A549 (cell line): ENCODE results near the gene ELF3. TPM values are rescaled to one million over a fixed set of nuclear protein-coding genes. Genes with fewer than 3 reads are reported as not detected.

Source experiments
- ATAC-seq, 2 experiments: fragments of 200-7000 bp in 1 of 2; fragments of >200 bp in 1 of 2; cut with Nextera tagmentation in 1 of 2; cut with Tn5 transposase in 1 of 2; 3 replicates each; pipeline versions ENCODE4 v1.8.0 to v1.9.1; 2018 to 2020; ENCODE audit warnings: mild to moderate bottlenecking in 1 of 2, moderate library complexity in 1 of 2
- CTCF ChIA-PET: fragments of 300-600 bp; sonication (Branson Sonifier 250); formaldehyde crosslinking; extraction: SDS; loops from one replicate; lab custom pipeline; 2021; ENCODE audit warnings: antibody characterized with exemption, inconsistent platforms; lab: Yijun Ruan, JAX
- POLR2A ChIA-PET: fragments of 350-600 bp; formaldehyde crosslinking; extraction: SDS; loops from one replicate; lab custom pipeline; 2021; ENCODE audit warnings: antibody characterized with exemption, inconsistent platforms; lab: Yijun Ruan, JAX
- DNase-seq, 2 experiments: peaks; one replicate each; pipeline versions ENCODE4 v3.0.0 to v3.0.0-alpha.2; 2011 to 2016; ENCODE audit warnings: low read depth in 1 of 2, low spot score in 1 of 2
- FAIRE-seq: peaks from 2 replicates; lab custom pipeline; 2011; peaks lifted over from hg19 to GRCh38; lab: Jason Lieb, UNC
- H3K27ac ChIP-seq, 2 experiments: fragments of >200 bp; sonication (Bioruptor Twin); formaldehyde crosslinking; 3 replicates each; pipeline ENCODE4 v1.5.1; 2016 to 2017
- H3K4me1 ChIP-seq: fragments of >200 bp; sonication (Bioruptor Twin); formaldehyde crosslinking; 3 replicates; pipeline ENCODE4 v1.6.1; 2016
- H3K4me2 ChIP-seq: fragments of >200 bp; sonication (Bioruptor Twin); formaldehyde crosslinking; 3 replicates; pipeline ENCODE4 v1.6.1; 2016
- H3K4me3 ChIP-seq: fragments of >200 bp; sonication (Bioruptor Twin); formaldehyde crosslinking; 3 replicates; pipeline ENCODE4 v1.5.1; 2016
- H3K9me3 ChIP-seq: fragments of >200 bp; sonication (Bioruptor Twin); formaldehyde crosslinking; 3 replicates; pipeline ENCODE4 v1.6.1; 2016
- BCL3 ChIP-seq: fragments of >200 bp; sonication (Bioruptor Twin); formaldehyde crosslinking; IDR thresholded peaks from 3 replicates; pipeline ENCODE4 v1.6.1; 2016
- CBX8 ChIP-seq: fragments of 200-600 bp; sonication (generic); IDR thresholded peaks from 2 replicates; pipeline ENCODE4 v1.6.1; 2016
- CEBPB ChIP-seq, 2 experiments: fragments of >200 bp in 1 of 2; sonication (Bioruptor Twin) in 1 of 2; formaldehyde crosslinking in 1 of 2; IDR thresholded peaks; 2 replicates each; pipeline ENCODE4 v1.6.1; 2012 to 2016
- CHD4 ChIP-seq: fragments of 200-600 bp; sonication (generic); IDR thresholded peaks from 2 replicates; pipeline ENCODE4 v1.6.1; 2016; ENCODE audit warnings: antibody characterized with exemption, mild to moderate bottlenecking, borderline replicate concordance
- CTCF ChIP-seq: fragments of >200 bp; sonication (Bioruptor Twin); formaldehyde crosslinking; IDR thresholded peaks from 3 replicates; pipeline ENCODE4 v1.5.1; 2016
- E2F6 ChIP-seq: IDR thresholded peaks from 2 replicates; pipeline ENCODE4 v1.6.1; 2012; ENCODE audit warnings: low read depth, borderline replicate concordance
- EHF ChIP-seq: fragments of 250-450 bp; sonication (Bioruptor Pico); IDR thresholded peaks from 2 replicates; pipeline ENCODE4 v1.5.0; 2020; ENCODE audit warnings: mild to moderate bottlenecking
- EHMT2 ChIP-seq: fragments of 200-600 bp; sonication (generic); IDR thresholded peaks from 2 replicates; pipeline ENCODE4 v1.6.1; 2016; ENCODE audit warnings: antibody characterized with exemption, low read depth, mild to moderate bottlenecking, moderate library complexity
- ELK1 ChIP-seq: fragments of 150-350 bp; IDR thresholded peaks from 2 replicates; pipeline ENCODE4 v1.6.1; 2014; ENCODE audit warnings: low read depth, mild to moderate bottlenecking, low read length
- EP300 ChIP-seq, 2 experiments: fragments of >200 bp; sonication (Bioruptor Twin); formaldehyde crosslinking; IDR thresholded peaks; 2 replicates in 1 of 2; 3 replicates in 1 of 2; pipeline ENCODE4 v1.6.1; 2016 to 2017
- ESRRA ChIP-seq: fragments of 150-350 bp; IDR thresholded peaks from 2 replicates; pipeline ENCODE4 v1.6.1; 2014; ENCODE audit warnings: mild to moderate bottlenecking, low read length, borderline replicate concordance
- FOSB ChIP-seq: fragments of 250-450 bp; sonication (Bioruptor Pico); IDR thresholded peaks from 2 replicates; pipeline ENCODE4 v1.5.0; 2020; ENCODE audit warnings: mild to moderate bottlenecking, moderate library complexity
- FOSL2 ChIP-seq, 2 experiments: fragments of 450-650 bp in 1 of 2; fragments of >200 bp in 1 of 2; sonication (Bioruptor Twin) in 1 of 2; formaldehyde crosslinking; IDR thresholded peaks; 2 replicates each; pipeline versions ENCODE4 v1.5.0 to v1.6.1; 2016 to 2020; ENCODE audit warnings: mild to moderate bottlenecking in 1 of 2, moderate library complexity in 1 of 2
- FOXS1 ChIP-seq: fragments of 250-450 bp; sonication (Bioruptor Pico); IDR thresholded peaks from 2 replicates; pipeline ENCODE4 v1.5.0; 2020; ENCODE audit warnings: mild to moderate bottlenecking, moderate library complexity
- HDAC2 ChIP-seq: fragments of 200-600 bp; sonication (generic); IDR thresholded peaks from 2 replicates; pipeline ENCODE4 v1.6.1; 2016
- HOXA7 ChIP-seq: fragments of 250-450 bp; sonication (Bioruptor Pico); IDR thresholded peaks from 2 replicates; pipeline ENCODE4 v1.5.0; 2020; ENCODE audit warnings: mild to moderate bottlenecking, moderate library complexity
- HOXB13 ChIP-seq: fragments of 250-450 bp; sonication (Bioruptor Pico); IDR thresholded peaks from 2 replicates; pipeline ENCODE4 v1.5.0; 2020; ENCODE audit warnings: low read depth, mild to moderate bottlenecking, moderate library complexity
- HOXB5 ChIP-seq: fragments of 250-450 bp; sonication (Bioruptor Pico); IDR thresholded peaks from 2 replicates; pipeline ENCODE4 v1.5.0; 2020; ENCODE audit warnings: mild to moderate bottlenecking, moderate library complexity
- JUNB ChIP-seq: fragments of >200 bp; sonication (Bioruptor Twin); formaldehyde crosslinking; IDR thresholded peaks from 2 replicates; pipeline ENCODE4 v1.6.1; 2016
- KDM1A ChIP-seq: fragments of 200-600 bp; sonication (generic); IDR thresholded peaks from 2 replicates; pipeline ENCODE4 v1.6.1; 2016; ENCODE audit warnings: low read depth, mild to moderate bottlenecking
- KDM5A ChIP-seq: fragments of 200-600 bp; sonication (generic); IDR thresholded peaks from 2 replicates; pipeline ENCODE4 v1.6.1; 2016; ENCODE audit warnings: antibody characterized with exemption, mild to moderate bottlenecking
- MAFK ChIP-seq: fragments of 450-650 bp; IDR thresholded peaks from 2 replicates; pipeline ENCODE4 v1.6.1; 2014; ENCODE audit not compliant: partially characterized antibody
- MAZ ChIP-seq: fragments of 150-350 bp; IDR thresholded peaks from 2 replicates; pipeline ENCODE4 v1.6.1; 2014; ENCODE audit warnings: antibody characterized with exemption, low read depth, low read length, borderline replicate concordance
- MYC ChIP-seq: IDR thresholded peaks from 2 replicates; pipeline ENCODE4 v1.6.1; 2012; ENCODE audit warnings: mild to moderate bottlenecking, inconsistent platforms, low read length, improper control_type of control experiment, borderline replicate concordance
- NFE2L2 ChIP-seq: fragments of 150-350 bp; conservative IDR thresholded peaks from 2 replicates; pipeline ENCODE4 v1.6.1; 2014; ENCODE audit warnings: low read length
- NR3C1 ChIP-seq: fragments of >200 bp; sonication (Bioruptor Twin); formaldehyde crosslinking; IDR thresholded peaks from 3 replicates; pipeline ENCODE4 v1.6.1; 2017
- PBX3 ChIP-seq: IDR thresholded peaks from 2 replicates; pipeline ENCODE4 v1.6.1; 2012
- PHF8 ChIP-seq: fragments of 200-600 bp; sonication (generic); IDR thresholded peaks from 2 replicates; pipeline ENCODE4 v1.6.1; 2016; ENCODE audit warnings: low read depth, mild to moderate bottlenecking, antibody characterized with exemption, moderate library complexity, borderline replicate concordance
- POLR2A ChIP-seq: IDR thresholded peaks from 2 replicates; pipeline ENCODE4 v1.6.1; 2012; ENCODE audit warnings: mild to moderate bottlenecking, low read length
- RAD21 ChIP-seq, 2 experiments: fragments of >200 bp in 1 of 2; sonication (Bioruptor Twin) in 1 of 2; formaldehyde crosslinking in 1 of 2; IDR thresholded peaks in 1 of 2; conservative IDR thresholded peaks in 1 of 2; 2 replicates in 1 of 2; 3 replicates in 1 of 2; pipeline ENCODE4 v1.6.1; 2012 to 2018; ENCODE audit warnings: inconsistent platforms in 1 of 2
- RCOR1 ChIP-seq: fragments of 150-350 bp; IDR thresholded peaks from 2 replicates; pipeline ENCODE4 v1.6.1; 2014; ENCODE audit warnings: antibody characterized with exemption, low read length, low read depth
- RNF2 ChIP-seq: fragments of 200-600 bp; sonication (generic); IDR thresholded peaks from 2 replicates; pipeline ENCODE4 v1.6.1; 2016; ENCODE audit warnings: low read depth, mild to moderate bottlenecking, antibody characterized with exemption, moderate library complexity, borderline replicate concordance
- ZC3H11A ChIP-seq: fragments of 450-650 bp; IDR thresholded peaks from 2 replicates; pipeline ENCODE4 v1.6.1; 2014; ENCODE audit warnings: antibody characterized with exemption, mild to moderate bottlenecking
- ZFP36 ChIP-seq: fragments of 450-650 bp; IDR thresholded peaks from 2 replicates; pipeline ENCODE4 v1.6.1; 2014; ENCODE audit warnings: borderline replicate concordance; ENCODE audit not compliant: partially characterized antibody
- ZSCAN20 ChIP-seq: fragments of 250-450 bp; sonication (Bioruptor Pico); IDR thresholded peaks from 2 replicates; pipeline ENCODE4 v1.8.0; 2022; ENCODE audit warnings: mild to moderate bottlenecking, moderate library complexity
- whole genome bisulfite sequencing: methylation state at CpG from one replicate; pipeline ENCODE4 v1.1.6; 2017; ENCODE audit errors: missing lambda C conversion rate; 5-methylcytosine and 5-hydroxymethylcytosine counted together
- polyA plus RNA-seq, 4 experiments: library from polyadenylated mRNA; depleted of rRNA in 3 of 4; stranded (reverse); fragments of >200 nt; fragmentation: RNase III in 1 of 4; extraction: RNeasy Plus Mini Kit Qiagen cat#74134 plus additional on column Dnase treatment in 1 of 4; gene quantifications; 2 replicates in 3 of 4; 3 replicates in 1 of 4; pipeline ENCODE4 v1.2.3, GENCODE V29; 2011 to 2017

Gene ELF3
- polyA plus RNA-seq, 2 of the 4 experiments (the other 2 are of a cell fraction) = 180 to 334 TPM

- POLR2A ChIA-PET = interaction anchor here (2.1 to 3.9 kb wide), 2 partner anchors 12 to 36 kb away, joined by 11 to 36 read pairs; partner anchors contain the start of gene ELF3
- 33% methylated on average over 5 of the region's 5 CpGs for WGBS
- FAIRE-seq = no peak
- Histone ChIP-seq H3K4me1 (peaks cover 79% of the 10 kb centered on the region), H3K4me2 (peak overlapping the region; percentile 55), H3K9me3 (no peaks in the 10 kb centered on the region), H3K27ac (peak overlapping the region; percentile 85 to 97), H3K4me3 (no peak overlapping the region)
- peak; percentile 85 to 93 for ATAC-seq
- CTCF ChIA-PET = interaction anchor here (0.9 to 1.9 kb wide), 7 partner anchors 9 to 87 kb away, joined by 3 to 6 read pairs (median 4); partner anchors contain the start of gene ELF3
- peak; percentile 83 to 95 for DNase-seq
- no peak for TF ChIP-seq E2F6
- TF ChIP-seq CHD4 = no peak
- no peak for TF ChIP-seq CTCF
- TF ChIP-seq EP300 (IDR thresholded peaks at IDR 0.05) = peak; percentile 62 to 69; a peak in 2 of 5 replicates
- no peak for TF ChIP-seq MAZ
- TF ChIP-seq FOXS1 (CRISPR knock-in tag) = peak; percentile 15; the same call in 1 of the 2 replicates
- peak; percentile 66 for TF ChIP-seq ZSCAN20 (CRISPR knock-in tag)
- TF ChIP-seq HDAC2 = no peak
- no peak for TF ChIP-seq PBX3
- no peak for TF ChIP-seq NFE2L2
- no peak for TF ChIP-seq POLR2A
- no peak for TF ChIP-seq ESRRA
- TF ChIP-seq KDM1A = no peak
- TF ChIP-seq MAFK = peak; percentile 40
- TF ChIP-seq HOXA7 (CRISPR knock-in tag) = peak; percentile 87
- no peak for TF ChIP-seq ZC3H11A
- no peak for TF ChIP-seq ELK1
- peak; percentile 72; the same call in 1 of the 2 replicates for TF ChIP-seq FOSB
- TF ChIP-seq EHMT2 = no peak
- no peak for TF ChIP-seq MYC
- TF ChIP-seq ZFP36 = no peak
- peak; percentile 71 for TF ChIP-seq EHF (CRISPR knock-in tag)
- TF ChIP-seq RNF2 = no peak
- no peak for TF ChIP-seq CBX8
- peak; percentile 74; the same call in 1 of the 3 replicates for TF ChIP-seq BCL3
- TF ChIP-seq RAD21 (conservative IDR thresholded peaks at IDR 0.05 in 1 of 2, IDR thresholded peaks at IDR 0.05 in 1 of 2) = no peak; a peak in 1 of 5 replicates
- peak; percentile 72 for TF ChIP-seq JUNB
- TF ChIP-seq NR3C1 = no peak
- no peak for TF ChIP-seq KDM5A
- TF ChIP-seq CEBPB (IDR thresholded peaks at IDR 0.05) = peak in 1 of 2 experiments; percentile 48
- TF ChIP-seq FOSL2 (IDR thresholded peaks at IDR 0.05) = peak; percentile 25; the same call in 1 of the 2 replicates
- peak; percentile 78 for TF ChIP-seq FOSL2 (CRISPR knock-in tag; IDR thresholded peaks at IDR 0.05)
- TF ChIP-seq PHF8 = no peak
- peak; percentile 56; the same call in 1 of the 2 replicates for TF ChIP-seq HOXB13
- peak; percentile 88 for TF ChIP-seq HOXB5 (CRISPR knock-in tag)
- no peak for TF ChIP-seq RCOR1
Observed at GRCh38 chr1:202046748-202047708, 36.6 kb downstream of the ELF3 start.
